HG03280 (cell line): ENCODE measurements around the gene KCNK15.
"Not testable (repeated sequence)": the region's sequence is repeated elsewhere in the genome, so short reads cannot be mapped to it uniquely, and the experiment has no call there.

Source experiments
- ATAC-seq: cut with Tn5 transposase; IDR thresholded peaks from one replicate; pipeline ENCODE4 v1.9.1; 2021; ENCODE audit warnings: mild to moderate bottlenecking, moderate library complexity; ENCODE audit not compliant: unreplicated experiment

KCNK15 gene

GRCh38 chr20:44745598-44746366 is at the start of gene KCNK15:
Gene KCNK15, plus strand, starts transcription at chr20:44745865. Its CDS starts 46 bp downstream, at chr20:44745911.
- no peak for ATAC-seq

- no peak for ATAC-seq
Observed at GRCh38 chr20:44696315-44696714, 49.4 kb upstream of the KCNK15 start.

- ATAC-seq, result not testable (repeated sequence)
Observed at GRCh38 chr20:44697041-44697440, 48.6 kb upstream of the KCNK15 start.

GRCh38 chr20:44698351-44698750 is 47.3 kb upstream of the KCNK15 start:
- no peak for ATAC-seq

GRCh38 chr20:44700306-44700705 is 45.4 kb upstream of the KCNK15 start:
- ATAC-seq, result no peak

- no peak for ATAC-seq
Observed at GRCh38 chr20:44701118-44701857, 44.4 kb upstream of the KCNK15 start.

GRCh38 chr20:44701858-44702256 is 43.8 kb upstream of the KCNK15 start:
- ATAC-seq, result no peak

- no peak for ATAC-seq
Observed at GRCh38 chr20:44702776-44703175, 42.9 kb upstream of the KCNK15 start.

- ATAC-seq, result no peak
Observed at GRCh38 chr20:44703183-44703925, 42.3 kb upstream of the KCNK15 start.

GRCh38 chr20:44703956-44704488 is 41.6 kb upstream of the KCNK15 start:
- no peak for ATAC-seq

- ATAC-seq, result no peak
Observed at GRCh38 chr20:44704551-44704971, 41.1 kb upstream of the KCNK15 start.

- ATAC-seq, result no peak
Observed at GRCh38 chr20:44705364-44706094, 40.1 kb upstream of the KCNK15 start.

GRCh38 chr20:44706301-44707017 is 39.2 kb upstream of the KCNK15 start:
- ATAC-seq, result no peak

GRCh38 chr20:44707018-44707579 is 38.6 kb upstream of the KCNK15 start:
- no peak for ATAC-seq

GRCh38 chr20:44709380-44709779 is 36.3 kb upstream of the KCNK15 start:
- ATAC-seq, result no peak

GRCh38 chr20:44709797-44710196 is 35.9 kb upstream of the KCNK15 start:
- no peak for ATAC-seq

GRCh38 chr20:44711237-44711636 is 34.4 kb upstream of the KCNK15 start:
- no peak for ATAC-seq

- no peak for ATAC-seq
Observed at GRCh38 chr20:44714102-44714700, 31.5 kb upstream of the KCNK15 start.
